NCI-H2171 treated with DMSO at 0.1 percent for 48 hours (cell line): ENCODE data around the gene STX17.
"Not testable (repeated sequence)": the region's sequence is repeated elsewhere in the genome, so short reads cannot be mapped to it uniquely, and the experiment has no call there.

Source experiments
- DNase-seq: peaks from one replicate; lab custom pipeline; 2025; lab: John Stamatoyannopoulos, UW

Gene STX17

GRCh38 chr9:99906403-99907207 is at the start of gene STX17:
STX17 (plus strand) TSS chr9:99906654; CDS start chr9:99915240, 8,586 bp downstream.
- DNase-seq, result peak; percentile 73

GRCh38 chr9:99857576-99857975 is 48.9 kb upstream of the STX17 start:
- not testable (repeated sequence) for DNase-seq

GRCh38 chr9:99858087-99858486 is 48.4 kb upstream of the STX17 start:
- no peak for DNase-seq

- DNase-seq, result peak; percentile 79
These were observed 47.0 kb upstream of the STX17 start for GRCh38 chr9:99859243-99859980.

GRCh38 chr9:99860266-99860665 is 46.2 kb upstream of the STX17 start:
- DNase-seq, result no peak

- no peak for DNase-seq
These were observed 42.5 kb upstream of the STX17 start for GRCh38 chr9:99863955-99864354.

GRCh38 chr9:99866398-99866797 is 40.1 kb upstream of the STX17 start:
- DNase-seq, result no peak

- no peak for DNase-seq
These were observed 38.9 kb upstream of the STX17 start for GRCh38 chr9:99867536-99867935.

GRCh38 chr9:99867968-99868367 is 38.5 kb upstream of the STX17 start:
- no peak for DNase-seq

GRCh38 chr9:99868845-99869244 is 37.6 kb upstream of the STX17 start:
- DNase-seq, result no peak

GRCh38 chr9:99870126-99870525 is 36.3 kb upstream of the STX17 start:
- no peak for DNase-seq

- DNase-seq, result no peak
These were observed 32.9 kb upstream of the STX17 start for GRCh38 chr9:99873531-99873930.

GRCh38 chr9:99873943-99874584 is 32.4 kb upstream of the STX17 start:
- DNase-seq, result no peak

GRCh38 chr9:99876190-99876589 is 30.3 kb upstream of the STX17 start:
- DNase-seq, result no peak

GRCh38 chr9:99878651-99879050 is 27.8 kb upstream of the STX17 start:
- no peak for DNase-seq

GRCh38 chr9:99881769-99882168 is 24.7 kb upstream of the STX17 start:
- no peak for DNase-seq

- no peak for DNase-seq
These were observed 20.7 kb upstream of the STX17 start for GRCh38 chr9:99885747-99886146.

GRCh38 chr9:99889120-99889519 is 17.3 kb upstream of the STX17 start:
- no peak for DNase-seq

GRCh38 chr9:99894826-99895225 is 11.6 kb upstream of the STX17 start:
- DNase-seq, result no peak

- no peak for DNase-seq
These were observed 10.9 kb upstream of the STX17 start for GRCh38 chr9:99895510-99895909.

GRCh38 chr9:99896119-99896518 is 10.3 kb upstream of the STX17 start:
- no peak for DNase-seq

GRCh38 chr9:99903393-99903792 is 3.1 kb upstream of the STX17 start:
- DNase-seq, result no peak

- no peak for DNase-seq
These were observed 536 bp upstream of the STX17 start for GRCh38 chr9:99905833-99906402.
